Fibroblast of lung (primary cell): ENCODE results near the gene WDFY3.

Experiments used
- CTCF ChIP-seq, 2 donors: IDR thresholded peaks in 1 of 2; conservative IDR thresholded peaks in 1 of 2; 1 replicate in 1 of 2; 2 replicates in 1 of 2; pipeline ENCODE4 v1.5.1; 2011 to 2012; ENCODE audit warnings: low read length in 2 of 2, control low read depth in 1 of 2, inconsistent platforms in 1 of 2, low read depth in 1 of 2, mild to moderate bottlenecking in 1 of 2
- EZH2 ChIP-seq: IDR thresholded peaks from 2 replicates; pipeline ENCODE4 v1.5.1; 2012; ENCODE audit warnings: low read length, control low read depth, mild to moderate bottlenecking; ENCODE audit errors: missing control alignments

- TF ChIP-seq CTCF (conservative IDR thresholded peaks at IDR 0.05 in 1 of 2, IDR thresholded peaks at IDR 0.05 in 1 of 2; ENCODE audit: low read depth in 1 of 2, low read length in 2 of 2): no peak
- TF ChIP-seq EZH2: no peak
These were observed 331.5 kb downstream of the WDFY3 start for GRCh38 chr4:84634961-84635360.
